Adrenal gland (tissue), 12 donors: ENCODE data around the gene MYBPHL. TPM values are rescaled to one million over a fixed set of nuclear protein-coding genes. Genes with fewer than 3 reads are reported as not detected.
"Not testable (repeated sequence)": the region's sequence is repeated elsewhere in the genome, so short reads cannot be mapped to it uniquely, and the experiment has no call there.

ENCODE experiments used
- DNase-seq, 7 donors: peaks; one replicate each; pipeline ENCODE4 v3.0.0-alpha.2; 2019 to 2020
- H3K27ac ChIP-seq, 5 donors: fragments of 200-600 bp; sonication (generic) in 4 of 5; 1 replicate in 3 of 5; 2 replicates in 2 of 5; pipeline versions ENCODE4 v1.5.1 to v1.8.0; 2016 to 2020; ENCODE audit warnings: mild to moderate bottlenecking in 1 of 5
- H3K27me3 ChIP-seq: fragments of 200-600 bp; 2 replicates; pipeline ENCODE4 v1.8.0; 2021
- H3K36me3 ChIP-seq, 2 donors: fragments of 200-600 bp; replicated peaks in 1 of 2; 1 replicate in 1 of 2; 2 replicates in 1 of 2; pipeline versions ENCODE4 v1.5.1 to v1.8.0; 2018 to 2022
- H3K4me1 ChIP-seq, 2 donors: fragments of 200-600 bp; replicated peaks in 1 of 2; 1 replicate in 1 of 2; 2 replicates in 1 of 2; pipeline versions ENCODE4 v1.5.1 to v1.8.0; 2018 to 2021
- H3K4me3 ChIP-seq, 4 donors: fragments of 200-600 bp; sonication (generic) in 3 of 4; one replicate each; pipeline ENCODE4 v1.5.1; 2016 to 2018
- H3K9me3 ChIP-seq, 3 donors: fragments of 200-600 bp; sonication (generic) in 1 of 3; replicated peaks in 1 of 3; 1 replicate in 2 of 3; 2 replicates in 1 of 3; pipeline versions ENCODE4 v1.5.1 to v1.8.0; 2016 to 2021
- POLR2A ChIP-seq, 2 donors: fragments of 450-650 bp; IDR thresholded peaks; one replicate each; pipeline ENCODE4 v1.6.1; 2017; ENCODE audit warnings: antibody characterized with exemption in 2 of 2, mild to moderate bottlenecking in 2 of 2, moderate library complexity in 1 of 2
- WGBS, 4 donors: extraction: QIAGEN DNeasy Blood & Tissue Kit in 2 of 4; methylation state at CpG; one replicate each; pipeline versions ENCODE4 v1.1.5 to v1.1.7; 2013 to 2017; 5-methylcytosine and 5-hydroxymethylcytosine counted together
- intact Hi-C, 2 donors: fragments of 100-400 bp; cut with DNase I; formaldehyde crosslinking; loops; one replicate each; pipeline versions ENCODE4 v1.14.1 to v1.15.0; 2022 to 2023
- polyA plus RNA-seq, 3 donors: library from polyadenylated mRNA; stranded (reverse); fragments of 200-250 nt in 2 of 3; fragments of 350-450 nt in 1 of 3; fragmentation: Illumina TruSeq in 1 of 3; extraction: RNeasy Lipid Tissue Mini Kit (QIAGEN cat#74804) in 1 of 3; gene quantifications; one replicate each; pipeline ENCODE4 v1.2.3, GENCODE V29; 2013 to 2014
- total RNA-seq, 9 donors: library from RNA; depleted of rRNA in 4 of 9; stranded (reverse); fragments of >200 nt in 4 of 9; fragments of 120-200 nt in 1 of 9; fragmentation: NEBNext Ultra II Directional in 1 of 9; extraction: Animal tissue kit (Norgen Biotek cat#: 25700) in 1 of 9; gene quantifications; one replicate each; pipeline versions ENCODE4 v1.1.0 to v1.2.4, GENCODE V29; 2013 to 2023
- TF ChIP-seq, protein P1 (sequence below), 6 experiments: fragments of 450-650 bp in 4 of 6; fragments of 200-600 bp in 2 of 6; sonication (generic) in 1 of 6; IDR thresholded peaks; 1 replicate in 5 of 6; 2 replicates in 1 of 6; pipeline versions ENCODE4 v1.5.1 to v1.8.0; 2016 to 2021; ENCODE audit warnings: antibody characterized with exemption in 6 of 6, mild to moderate bottlenecking in 2 of 6, moderate library complexity in 1 of 6
- donor health status: healthy with polysubstance abuse.
- donor health status: Bipolar disorder and iron deficiency.
- donor health status: DM: yes; HTN: yes; CAD: no.
- donor health status: DM: no; HTN: no; CAD: no.
- donor health status: DM: no; HTN: no; CAD: no.
- donor health status: DM: yes; HTN: yes; CAD: no.

MYBPHL gene
- total and polyA plus RNA-seq, 12 donors, result 0.32 to 12.3 (median 0.51) TPM; not detected in 6

- 75 to 86% (median 79%) methylated on average over 9 of the region's 9 CpGs for WGBS, 4 donors
- Histone ChIP-seq H3K4me3 (no peak overlapping the region), H3K9me3 (no peaks in the 10 kb centered on the region), H3K4me1 (no peaks in the 10 kb centered on the region), H3K27ac (no peak overlapping the region), H3K27me3 (no peaks in the 10 kb centered on the region), H3K36me3 (no peaks in the 10 kb centered on the region)
- intact Hi-C loops, result no loop called here
- DNase-seq, result no peak
- TF ChIP-seq POLR2A (IDR thresholded peaks at IDR 0.05), result no peak
- TF ChIP-seq, protein P1, sequence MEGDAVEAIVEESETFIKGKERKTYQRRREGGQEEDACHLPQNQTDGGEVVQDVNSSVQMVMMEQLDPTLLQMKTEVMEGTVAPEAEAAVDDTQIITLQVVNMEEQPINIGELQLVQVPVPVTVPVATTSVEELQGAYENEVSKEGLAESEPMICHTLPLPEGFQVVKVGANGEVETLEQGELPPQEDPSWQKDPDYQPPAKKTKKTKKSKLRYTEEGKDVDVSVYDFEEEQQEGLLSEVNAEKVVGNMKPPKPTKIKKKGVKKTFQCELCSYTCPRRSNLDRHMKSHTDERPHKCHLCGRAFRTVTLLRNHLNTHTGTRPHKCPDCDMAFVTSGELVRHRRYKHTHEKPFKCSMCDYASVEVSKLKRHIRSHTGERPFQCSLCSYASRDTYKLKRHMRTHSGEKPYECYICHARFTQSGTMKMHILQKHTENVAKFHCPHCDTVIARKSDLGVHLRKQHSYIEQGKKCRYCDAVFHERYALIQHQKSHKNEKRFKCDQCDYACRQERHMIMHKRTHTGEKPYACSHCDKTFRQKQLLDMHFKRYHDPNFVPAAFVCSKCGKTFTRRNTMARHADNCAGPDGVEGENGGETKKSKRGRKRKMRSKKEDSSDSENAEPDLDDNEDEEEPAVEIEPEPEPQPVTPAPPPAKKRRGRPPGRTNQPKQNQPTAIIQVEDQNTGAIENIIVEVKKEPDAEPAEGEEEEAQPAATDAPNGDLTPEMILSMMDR (IDR thresholded peaks at IDR 0.05), result no peak
Observed at GRCh38 chr1:109292364-109292763, 14.4 kb downstream of the MYBPHL start.

GRCh38 chr1:109290998-109291397 lies 15.8 kb downstream of the MYBPHL start:
- Histone ChIP-seq H3K27ac (no peak overlapping the region), H3K4me3 (no peak overlapping the region), H3K27me3 (no peaks in the 10 kb centered on the region), H3K9me3 (no peaks in the 10 kb centered on the region), H3K36me3 (no peaks in the 10 kb centered on the region), H3K4me1 (no peaks in the 10 kb centered on the region)
- TF ChIP-seq POLR2A (IDR thresholded peaks at IDR 0.05), result no peak
- TF ChIP-seq, protein P1 (IDR thresholded peaks at IDR 0.05), result no peak
- DNase-seq, result peak in 2 of 7 donors; percentile 33 to 52
- 73 to 80% (median 78%) methylated on average over 6 of the region's 6 CpGs for WGBS, 4 donors
- intact Hi-C loops, result no loop called here

DNA sequence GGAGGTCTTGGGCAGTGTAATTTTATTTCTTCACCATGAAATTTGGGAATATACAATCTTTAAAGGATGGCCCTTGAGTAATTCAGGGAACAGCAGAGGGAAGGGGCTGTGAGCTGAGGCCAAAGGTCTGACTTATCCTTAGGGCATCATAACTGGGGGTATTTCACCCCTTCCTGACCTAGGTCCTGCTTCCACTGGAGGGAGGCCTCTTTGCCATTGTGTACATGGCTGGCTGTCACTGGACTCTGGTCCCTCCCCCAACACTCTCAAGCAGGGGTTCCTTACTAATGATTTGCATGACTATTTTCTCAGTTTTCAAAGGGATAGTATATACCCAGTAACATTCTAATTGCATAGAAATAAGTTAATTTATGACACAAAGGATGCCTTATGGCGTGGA lies 16.7 kb downstream of the MYBPHL start:
- Histone ChIP-seq H3K36me3 (no peaks in the 10 kb centered on the region), H3K27ac (no peak overlapping the region), H3K4me3 (no peak overlapping the region), H3K4me1 (no peaks in the 10 kb centered on the region), H3K27me3 (no peaks in the 10 kb centered on the region), H3K9me3 (no peaks in the 10 kb centered on the region)
- TF ChIP-seq, protein P1 (IDR thresholded peaks at IDR 0.05), result no peak
- TF ChIP-seq POLR2A (IDR thresholded peaks at IDR 0.05), result no peak
- DNase-seq, result no peak
- WGBS, 4 donors, result 85 to 93% (median 87%) methylated on average over 1 of the region's 1 CpG
- intact Hi-C loops, result no loop called here

DNA sequence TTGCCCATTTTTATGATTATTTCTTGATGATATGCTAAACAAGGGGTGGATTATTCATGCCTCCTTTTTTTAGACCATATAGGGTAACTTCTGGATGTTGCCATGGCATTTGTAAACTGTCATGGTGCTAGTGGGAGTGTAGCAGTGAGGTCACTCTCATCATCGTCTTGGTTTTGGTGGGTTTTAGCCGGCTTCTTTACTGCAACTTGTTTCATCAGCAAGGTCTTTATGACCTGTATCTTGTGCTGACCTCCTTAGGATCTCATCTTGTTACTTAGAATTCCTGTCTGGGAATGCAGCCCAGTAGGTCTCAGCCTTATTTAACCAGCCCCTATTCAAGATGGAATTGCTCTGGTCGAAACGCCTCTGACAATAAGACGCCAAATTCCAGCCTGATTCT lies 20.0 kb downstream of the MYBPHL start:
- H3K4me1 ChIP-seq, result peaks cover 0 to 16% of the 10 kb centered on the region in 2 donors
- H3K27me3 ChIP-seq, H3K36me3 ChIP-seq, H3K4me3 ChIP-seq, H3K9me3 ChIP-seq, H3K27ac ChIP-seq, intact Hi-C loops, DNase-seq: not testable (repeated sequence)
- WGBS, 4 donors, result 83 to 89% (median 85%) methylated on average over 5 of the region's 5 CpGs
